GM12891 (cell line): ENCODE measurements around the gene RPE65.

Experiments used
- POLR2A ChIP-seq: IDR thresholded peaks from 2 replicates; pipeline ENCODE4 v1.6.1; 2011; ENCODE audit warnings: low read depth, low read length, control low read depth
- POLR2AphosphoS5 ChIP-seq: IDR thresholded peaks from 2 replicates; pipeline ENCODE4 v1.6.1; 2011; ENCODE audit warnings: low read depth, low read length, control low read depth
- POU2F2 ChIP-seq: IDR thresholded peaks from 2 replicates; pipeline ENCODE4 v1.6.1; 2011; ENCODE audit warnings: low read depth, mild to moderate bottlenecking, control low read depth, low read length, moderate library complexity
- TAF1 ChIP-seq: IDR thresholded peaks from 2 replicates; pipeline ENCODE4 v1.6.1; 2011; ENCODE audit warnings: low read depth, low read length, control low read depth

GRCh38 chr1:68384321-68384813 is 65.4 kb downstream of the RPE65 start:
- TF ChIP-seq TAF1 (no peak), POLR2A (no peak), POLR2AphosphoS5 (no peak), POU2F2 (no peak)
